Dedifferentiated amniotic fluid mesenchymal stem cell (primary cell): Measurements from ENCODE around the gene NAA50.

Experiments
- DNase-seq: peaks from one replicate; pipeline ENCODE4 v3.0.0-alpha.2; 2016; ENCODE audit errors: extremely low spot score

Gene NAA50

DNA sequence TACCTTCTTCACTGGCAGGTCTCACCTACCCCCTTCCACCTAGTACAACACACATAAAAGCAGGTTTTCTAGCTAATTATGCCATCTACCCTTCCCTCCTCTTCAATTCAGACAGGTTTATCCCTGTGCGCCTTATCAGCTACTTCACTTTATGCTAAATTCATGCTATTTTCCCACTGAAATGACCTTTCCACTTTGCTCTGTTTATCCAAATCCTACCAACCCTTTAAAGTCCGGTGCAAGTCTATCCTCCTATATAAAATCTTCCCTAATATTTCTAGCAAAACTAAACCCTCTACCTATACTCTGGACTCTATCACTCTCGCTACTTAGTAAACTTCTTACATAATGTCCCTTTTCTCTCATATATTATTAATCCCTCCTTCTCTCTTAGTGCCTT lies 55.6 kb downstream of the NAA50 start:
- DNase-seq: no peak

DNA sequence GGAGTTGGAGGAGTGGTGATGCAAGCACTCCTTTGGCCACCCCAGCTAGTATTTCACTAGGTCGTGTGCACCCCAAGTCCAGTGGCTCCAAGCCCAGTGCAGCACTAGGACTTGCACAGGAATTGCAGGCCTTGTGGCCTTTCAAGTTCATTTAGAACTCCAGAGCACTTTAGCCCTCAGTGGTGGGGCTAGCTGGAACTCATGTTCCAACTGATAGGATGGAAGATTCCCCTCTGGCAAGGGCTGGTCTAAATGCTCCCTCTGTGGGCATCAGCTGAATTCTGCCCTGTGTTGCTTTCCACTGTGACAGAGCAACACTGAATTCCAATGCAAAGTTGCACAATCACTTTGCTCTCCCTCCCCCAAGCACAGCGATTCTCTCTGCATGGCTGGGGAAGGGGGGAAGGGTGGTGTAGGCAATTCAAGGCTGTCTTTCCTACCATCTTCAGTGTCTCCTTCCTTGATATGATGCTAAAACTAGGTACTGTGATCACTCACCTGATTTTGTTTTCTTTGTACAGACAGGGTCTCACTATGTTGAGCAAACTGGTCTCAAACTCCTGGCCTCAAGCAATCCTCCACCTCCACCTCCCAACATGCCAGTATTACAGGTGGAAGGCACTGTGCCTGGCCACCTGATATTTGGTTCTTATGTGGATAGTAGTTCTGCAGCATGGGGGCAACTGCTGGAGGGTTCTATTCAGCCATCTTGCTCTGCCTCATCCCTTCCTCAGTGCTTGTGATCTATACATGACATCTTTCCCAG lies 59.9 kb downstream of the NAA50 start:
- DNase-seq: peak; percentile 36

DNA sequence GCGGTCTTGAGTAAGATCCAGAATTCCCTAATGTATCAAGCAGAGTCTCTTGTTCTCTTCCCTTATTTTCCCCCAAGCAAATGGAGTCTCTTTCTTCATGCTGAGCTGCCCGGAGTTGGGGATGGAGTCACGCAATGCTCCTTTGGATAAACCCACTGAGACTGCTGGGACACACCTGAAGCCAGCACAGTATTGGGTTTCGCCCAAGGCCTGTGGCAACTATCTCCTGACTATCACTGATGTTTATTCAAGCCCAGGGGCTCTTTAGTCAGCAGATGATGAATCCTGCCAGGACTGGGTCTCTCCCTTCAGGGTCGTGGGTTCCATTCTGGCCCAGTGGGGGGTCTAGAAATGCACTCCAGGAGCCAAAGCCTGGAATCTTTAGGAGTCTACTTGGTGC lies 60.9 kb downstream of the NAA50 start:
- DNase-seq: no peak

DNA sequence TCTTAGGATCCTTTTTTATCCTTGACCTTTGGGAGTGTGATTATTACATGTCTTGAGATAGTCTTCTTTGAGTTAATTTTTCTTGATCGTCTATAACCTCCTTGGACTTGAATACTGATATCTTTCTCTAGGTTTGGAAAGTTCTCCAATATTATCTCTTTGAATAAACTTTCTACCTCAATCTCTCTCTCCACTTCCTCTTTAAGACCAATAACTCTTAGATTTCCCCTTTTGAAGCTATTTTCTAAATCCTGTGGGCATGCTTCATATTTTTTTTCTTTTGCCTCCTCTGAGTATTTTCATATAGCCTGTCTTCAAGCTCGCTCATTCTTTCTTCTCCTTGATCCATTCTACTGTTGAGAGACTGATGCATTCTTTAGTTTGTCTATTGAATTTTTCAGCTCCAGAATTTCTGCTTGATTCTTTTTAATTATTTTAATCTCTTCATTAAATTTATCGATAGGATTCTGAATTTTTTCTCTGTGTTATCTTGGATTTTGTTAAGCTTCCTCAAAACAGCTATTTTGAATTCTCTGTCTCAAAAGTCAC lies 61.7 kb downstream of the NAA50 start:
- no peak for DNase-seq

DNA sequence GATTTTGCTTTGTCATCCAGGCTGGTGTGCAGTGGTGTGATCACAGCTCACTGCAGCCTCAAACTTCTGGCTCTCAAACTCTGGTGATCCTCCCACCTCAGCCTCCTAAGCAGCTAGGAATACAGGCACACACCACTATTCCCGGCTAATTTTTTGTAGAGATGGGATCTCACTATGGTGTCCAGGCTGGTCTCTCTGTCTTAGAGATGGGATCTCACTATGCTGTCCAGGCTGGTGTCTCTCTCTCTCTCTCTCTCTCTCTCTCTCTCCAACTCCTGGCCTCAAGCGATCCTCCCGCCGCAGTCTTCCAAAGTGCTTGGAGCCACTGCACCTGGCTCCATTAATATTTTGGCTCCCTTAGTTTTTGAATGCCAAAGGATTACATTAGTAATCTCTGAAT lies 67.3 kb downstream of the NAA50 start:
- no peak for DNase-seq

DNA sequence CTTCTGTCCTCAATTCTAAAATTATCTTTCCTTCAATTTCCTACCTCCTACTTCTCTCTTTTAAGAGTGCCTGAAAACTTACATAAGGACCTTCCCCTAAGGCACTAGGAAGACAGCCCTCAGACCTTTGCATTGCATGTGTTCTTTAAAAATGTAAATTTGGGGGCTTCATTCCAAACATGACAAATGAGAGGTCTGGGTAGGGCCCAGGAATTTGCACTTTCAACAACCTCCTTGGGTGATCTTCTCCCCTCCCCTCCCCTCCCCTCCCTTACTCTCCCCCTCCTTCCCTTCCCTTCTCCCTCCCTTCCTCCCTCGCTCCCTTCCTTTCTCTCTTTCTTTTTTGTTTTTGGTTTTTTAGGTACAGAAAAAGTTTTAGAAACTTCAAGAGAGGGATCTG lies 68.3 kb downstream of the NAA50 start:
- DNase-seq: no peak

DNA sequence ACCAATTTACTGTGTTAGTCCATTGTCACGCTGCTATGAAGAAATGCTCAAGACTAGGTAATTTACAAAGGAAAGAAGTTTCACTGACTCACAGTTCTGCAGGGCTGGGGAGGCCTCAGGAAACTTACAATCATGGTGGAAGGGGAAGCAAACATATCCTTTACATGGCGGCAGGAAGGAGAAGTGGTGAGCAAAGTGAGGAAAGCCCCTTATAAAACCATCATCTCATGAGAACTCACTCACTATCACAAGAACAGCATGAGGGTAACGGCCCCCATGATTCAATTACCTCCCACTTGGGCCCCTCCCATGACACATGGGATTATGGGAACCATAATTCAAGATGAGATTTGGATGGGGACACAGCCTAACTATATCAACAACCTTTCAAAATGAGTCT lies 69.8 kb downstream of the NAA50 start:
- no peak for DNase-seq

DNA sequence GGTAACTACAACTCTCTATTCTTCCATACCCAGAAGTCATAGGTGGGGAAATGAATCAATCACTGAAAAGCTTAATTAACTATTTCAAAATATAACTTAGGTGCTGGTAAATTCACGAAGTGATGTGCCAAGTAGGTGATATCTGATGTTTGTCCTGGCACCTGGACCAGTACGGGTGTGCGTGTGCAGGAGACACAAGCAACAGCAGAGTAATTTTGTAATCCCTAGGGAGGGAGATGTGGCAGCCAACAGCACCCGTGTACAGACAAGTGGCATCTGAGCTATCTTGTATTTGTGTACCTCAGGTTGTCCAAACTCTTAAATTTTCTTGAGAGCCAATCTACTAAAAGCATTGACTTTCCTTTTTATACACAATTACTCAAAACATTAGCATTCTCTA lies 72.5 kb downstream of the NAA50 start:
- no peak for DNase-seq

DNA sequence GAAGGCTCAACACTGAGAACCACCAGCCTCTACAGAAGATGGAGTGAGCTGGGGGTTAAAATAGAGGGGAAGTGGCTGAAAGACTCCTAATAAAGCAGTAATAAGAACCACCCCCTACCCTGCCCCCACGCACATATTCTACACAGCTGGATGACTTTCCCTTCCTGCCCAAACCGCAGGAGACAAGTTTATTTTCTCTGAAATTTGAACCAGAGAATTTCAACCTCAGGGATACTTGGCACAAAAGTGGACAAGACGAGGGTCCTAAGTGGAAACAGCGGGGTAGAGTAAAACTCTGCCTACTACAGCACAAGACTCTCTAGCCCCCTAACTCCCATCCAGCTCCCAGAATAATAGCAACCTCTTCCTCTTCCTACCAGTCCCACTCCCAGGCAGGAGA lies 78.0 kb downstream of the NAA50 start:
- DNase-seq: peak; percentile 21
